Measurements from ENCODE around the gene ST6GALNAC5.

GRCh38 chr1:76950306-76950705, 83.0 kb downstream of the ST6GALNAC5 start:
- no peak for TF ChIP-seq TAF1 (IDR thresholded peaks at IDR 0.05; ENCODE audit: low read depth, low read length)
- no peak for TF ChIP-seq POLR2A (IDR thresholded peaks at IDR 0.05; ENCODE audit: low read depth, low read length)
- no peak for TF ChIP-seq POLR2AphosphoS5 (IDR thresholded peaks at IDR 0.05; ENCODE audit: low read depth, low read length)
- no peak for TF ChIP-seq SPI1 (IDR thresholded peaks at IDR 0.05; ENCODE audit: low read depth, low read length)
